Ramos (cell line): ENCODE data around the gene KCNG4.

Experiments
- in situ Hi-C: fragments of 300-500 bp; cut with MboI; formaldehyde crosslinking; loops from one replicate; pipeline ENCODE4 v1.14.3; 2022; ENCODE audit warnings: low sequenced_read_pairs; ENCODE audit not compliant: unreplicated experiment

The KCNG4 gene

GRCh38 chr16:84169765-84170310, 70.0 kb downstream of the KCNG4 start:
- in situ Hi-C loops = no loop called here
